Measurements from ENCODE around the gene MED16.

MED16 gene

GRCh38 chr19:867855-868457 is 25.0 kb downstream of the MED16 start:
- DNase-seq (ENCODE audit: low spot score) = no peak
- H3K27ac ChIP-seq = peak overlapping the region; percentile 92
- ChIA-PET POLR2A (ENCODE audit: low non-redundant PET) (no interaction called here), CTCF (interaction anchor here (0.6 to 1.0 kb wide), 2 partner anchors 11 to 352 kb away, joined by 3 to 5 read pairs; no protein-coding TSS in a partner anchor)
- TF ChIP-seq CTCF (conservative IDR thresholded peaks at IDR 0.05; ENCODE audit: low read depth) = no peak

GRCh38 chr19:867301-867793 is 25.6 kb downstream of the MED16 start:
- no peak for DNase-seq (ENCODE audit: low spot score)
- peak overlapping the region; percentile 49 for H3K27ac ChIP-seq
- POLR2A ChIA-PET (ENCODE audit: low non-redundant PET) = no interaction called here
- CTCF ChIA-PET = interaction anchor here (0.6 to 1.0 kb wide), 3 partner anchors 11 to 696 kb away, joined by 3 to 5 read pairs (median 4); no protein-coding TSS in a partner anchor
- TF ChIP-seq CTCF (conservative IDR thresholded peaks at IDR 0.05; ENCODE audit: low read depth) = no peak

- peak overlapping the region; percentile 49 for H3K27ac ChIP-seq
- no peak for TF ChIP-seq CTCF (conservative IDR thresholded peaks at IDR 0.05; ENCODE audit: low read depth)
- no peak for DNase-seq (ENCODE audit: low spot score)
- CTCF ChIA-PET = interaction anchor here (0.6 to 1.0 kb wide), 2 partner anchors 10 to 697 kb away, joined by 4 to 5 read pairs; no protein-coding TSS in a partner anchor
- POLR2A ChIA-PET (ENCODE audit: low non-redundant PET) = no interaction called here
Observed at GRCh38 chr19:866769-867300, 26.2 kb downstream of the MED16 start.

GRCh38 chr19:863315-863620 is 29.7 kb downstream of the MED16 start:
- TF ChIP-seq CTCF (conservative IDR thresholded peaks at IDR 0.05; ENCODE audit: low read depth) = no peak
- no peak for DNase-seq (ENCODE audit: low spot score)
- H3K27ac ChIP-seq = peak overlapping the region; percentile 73
- ChIA-PET POLR2A (ENCODE audit: low non-redundant PET) (no interaction called here), CTCF (interaction anchor here (0.6 to 1.6 kb wide), 5 partner anchors 9 to 376 kb away, joined by 3 to 5 read pairs (median 4); no protein-coding TSS in a partner anchor)

- TF ChIP-seq CTCF (conservative IDR thresholded peaks at IDR 0.05; ENCODE audit: low read depth) = no peak
- H3K27ac ChIP-seq = peak overlapping the region; percentile 73
- ChIA-PET POLR2A (ENCODE audit: low non-redundant PET) (no interaction called here), CTCF (interaction anchor here (0.6 to 1.6 kb wide), 4 partner anchors 10 to 142 kb away, joined by 3 to 5 read pairs (median 4); no protein-coding TSS in a partner anchor)
- peak; percentile 63 for DNase-seq (ENCODE audit: low spot score)
Observed at GRCh38 chr19:862581-863314, 30.2 kb downstream of the MED16 start.

- ChIA-PET POLR2A (ENCODE audit: low non-redundant PET) (no interaction called here), CTCF (interaction anchor here (0.6 to 1.0 kb wide), 2 partner anchors 19 to 87 kb away, joined by 3 to 4 read pairs; no protein-coding TSS in a partner anchor)
- peak; percentile 75 for DNase-seq (ENCODE audit: low spot score)
- TF ChIP-seq CTCF (conservative IDR thresholded peaks at IDR 0.05; ENCODE audit: low read depth) = peak; percentile 41
- H3K27ac ChIP-seq = peak overlapping the region; percentile 73
Observed at GRCh38 chr19:861756-862580, 31.0 kb downstream of the MED16 start.
